Measurements from ENCODE around the gene DOCK2. TPM values are rescaled to one million over a fixed set of nuclear protein-coding genes. Genes with fewer than 3 reads are reported as not detected.

DOCK2 gene
- total RNA-seq, 2 experiments from 2014 or later, result 161 to 205 TPM

GRCh38 chr5:169875731-169876130, 238.7 kb downstream of the DOCK2 start:
- Histone ChIP-seq H3K4me3 (ENCODE audit: low read depth, low read length, poor library complexity, severe bottlenecking) (no peak overlapping the region), H3K36me3 (ENCODE audit: insufficient read depth, low read length) (peaks cover 4% of the 10 kb centered on the region; the same call in 1 of the 2 replicates), H3K9me2 (ENCODE audit: insufficient read depth, low read length) (no peaks in the 10 kb centered on the region), H4K20me1 (ENCODE audit: insufficient read depth, low read length) (no peaks in the 10 kb centered on the region), H3K27ac (ENCODE audit: low read depth, low read length, poor library complexity, severe bottlenecking) (no peak overlapping the region), H3K79me2 (ENCODE audit: insufficient read depth, low read depth, low read length) (no peaks in the 10 kb centered on the region), H3K4me1 (ENCODE audit: insufficient read depth, low read length, poor library complexity, severe bottlenecking) (no peaks in the 10 kb centered on the region), H3K9me3 (ENCODE audit: low read length) (no peaks in the 10 kb centered on the region), H3K4me2 (ENCODE audit: low read length) (no peak overlapping the region), H2AFZ (ENCODE audit: low read length) (no peak overlapping the region)
- TF ChIP-seq CTCF (conservative IDR thresholded peaks at IDR 0.05; ENCODE audit: low read length) (no peak), EZH2phosphoT487 (IDR thresholded peaks at IDR 0.05; ENCODE audit: borderline replicate concordance, low read depth, low read length) (no peak)
- POLR2A ChIA-PET, result interaction anchor here (1.1 kb wide), 1 partner anchor 25 kb away, joined by 3 read pairs; no protein-coding TSS in a partner anchor
- no TSS peak for BruUV-seq (replicated peaks)
- CTCF ChIA-PET (ENCODE audit: unreplicated experiment), result no interaction called here
- intact Hi-C loops (cut with micrococcal nuclease; ENCODE audit: unreplicated experiment), result no loop called here
- DNase-seq (ENCODE audit: low spot score), result no peak

- intact Hi-C loops (cut with micrococcal nuclease; ENCODE audit: unreplicated experiment), result no loop called here
- POLR2A ChIA-PET, result interaction anchor here (0.6 to 1.1 kb wide), 3 partner anchors 25 to 1031 kb away, joined by 3 read pairs; no protein-coding TSS in a partner anchor
- no peak for DNase-seq (ENCODE audit: low spot score)
- peaks cover 4% of the 10 kb centered on the region; the same call in 1 of the 2 replicates for H3K36me3 ChIP-seq (ENCODE audit: insufficient read depth, low read length)
- no TSS peak for BruUV-seq (replicated peaks)
- H4K20me1 ChIP-seq (ENCODE audit: insufficient read depth, low read length), result no peaks in the 10 kb centered on the region
- H3K9me3 ChIP-seq (ENCODE audit: low read length), result no peaks in the 10 kb centered on the region
- no peak overlapping the region for H3K4me2 ChIP-seq (ENCODE audit: low read length)
- H3K4me1 ChIP-seq (ENCODE audit: insufficient read depth, low read length, poor library complexity, severe bottlenecking), result no peaks in the 10 kb centered on the region
- no peak overlapping the region for H3K27ac ChIP-seq (ENCODE audit: low read depth, low read length, poor library complexity, severe bottlenecking)
- CTCF ChIA-PET (ENCODE audit: unreplicated experiment), result no interaction called here
- H3K4me3 ChIP-seq (ENCODE audit: low read depth, low read length, poor library complexity, severe bottlenecking), result no peak overlapping the region
- H2AFZ ChIP-seq (ENCODE audit: low read length), result no peak overlapping the region
- no peaks in the 10 kb centered on the region for H3K79me2 ChIP-seq (ENCODE audit: insufficient read depth, low read depth, low read length)
- TF ChIP-seq EZH2phosphoT487 (IDR thresholded peaks at IDR 0.05; ENCODE audit: borderline replicate concordance, low read depth, low read length) (no peak), CTCF (conservative IDR thresholded peaks at IDR 0.05; ENCODE audit: low read length) (no peak)
- H3K9me2 ChIP-seq (ENCODE audit: insufficient read depth, low read length), result no peaks in the 10 kb centered on the region
Observed at GRCh38 chr5:169876386-169876785, 239.3 kb downstream of the DOCK2 start.

GRCh38 chr5:169880012-169880663, 243.1 kb downstream of the DOCK2 start:
- Histone ChIP-seq H3K36me3 (ENCODE audit: insufficient read depth, low read length) (no peaks in the 10 kb centered on the region; the same call in 1 of the 2 replicates), H3K4me1 (ENCODE audit: insufficient read depth, low read length, poor library complexity, severe bottlenecking) (no peaks in the 10 kb centered on the region), H3K79me2 (ENCODE audit: insufficient read depth, low read depth, low read length) (no peaks in the 10 kb centered on the region), H3K27ac (ENCODE audit: low read depth, low read length, poor library complexity, severe bottlenecking) (no peak overlapping the region), H4K20me1 (ENCODE audit: insufficient read depth, low read length) (no peaks in the 10 kb centered on the region), H3K4me3 (ENCODE audit: low read depth, low read length, poor library complexity, severe bottlenecking) (no peak overlapping the region), H3K9me2 (ENCODE audit: insufficient read depth, low read length) (no peaks in the 10 kb centered on the region), H3K9me3 (ENCODE audit: low read length) (no peaks in the 10 kb centered on the region), H3K4me2 (ENCODE audit: low read length) (no peak overlapping the region), H2AFZ (ENCODE audit: low read length) (no peak overlapping the region)
- DNase-seq (ENCODE audit: low spot score), result no peak
- intact Hi-C loops (cut with micrococcal nuclease; ENCODE audit: unreplicated experiment), result no loop called here
- ChIA-PET CTCF (ENCODE audit: unreplicated experiment) (no interaction called here), POLR2A (interaction anchor here (1.2 kb wide), 1 partner anchor 19 kb away, joined by 3 read pairs; no protein-coding TSS in a partner anchor)
- TF ChIP-seq EZH2phosphoT487 (IDR thresholded peaks at IDR 0.05; ENCODE audit: borderline replicate concordance, low read depth, low read length), result no peak
- TF ChIP-seq CTCF (conservative IDR thresholded peaks at IDR 0.05; ENCODE audit: low read length), result no peak
- no TSS peak for BruUV-seq (replicated peaks)

All from OCI-LY7 (cell line).